Left cardiac atrium (tissue), 2 donors: ENCODE measurements around the gene SGMS1. TPM values are rescaled to one million over a fixed set of nuclear protein-coding genes. Genes with fewer than 3 reads are reported as not detected.

Experiments
- total RNA-seq, 2 donors: library from RNA; stranded (reverse); fragmentation: NEBNext Ultra II Directional; extraction: Animal tissue kit (Norgen Biotek cat#: 25700); gene quantifications; one replicate each; pipeline ENCODE4 v1.2.1, GENCODE V29; 2021
- donor health status: DM: no; HTN: yes; CAD: no; lungs with severe emphysema.
- donor health status: DM: yes; HTN: yes; CAD: no.

The SGMS1 gene
- total RNA-seq, 2 donors from 2014 or later = 22.4 to 24.4 TPM

Other genes with a start within 250 kb of the SGMS1 start
- gene ASAH2B, start 116.0 kb upstream of the SGMS1 start, total RNA-seq = 1 to 10 TPM; 3.7 to 4.1 TPM